GM03348 (cell line): Measurements from ENCODE around the gene TCF4.

Experiments
- DNase-seq: peaks from one replicate; pipeline ENCODE4 v3.0.0; 2012; ENCODE audit warnings: low spot score

Gene TCF4

GRCh38 chr18:55503167-55503820 lies 84.7 kb downstream of the TCF4 start:
- DNase-seq = no peak

- no peak for DNase-seq
Observed at GRCh38 chr18:55501982-55502710, 85.8 kb downstream of the TCF4 start.

- no peak for DNase-seq
Observed at GRCh38 chr18:55501579-55501978, 86.4 kb downstream of the TCF4 start.

GRCh38 chr18:55500316-55501086 lies 87.5 kb downstream of the TCF4 start:
- DNase-seq = peak; percentile 74

GRCh38 chr18:55499526-55499925 lies 88.5 kb downstream of the TCF4 start:
- no peak for DNase-seq

GRCh38 chr18:55497825-55498403 lies 90.1 kb downstream of the TCF4 start:
- no peak for DNase-seq

GRCh38 chr18:55494899-55495298 lies 93.1 kb downstream of the TCF4 start:
- DNase-seq = no peak

GRCh38 chr18:55494441-55494840 lies 93.6 kb downstream of the TCF4 start:
- DNase-seq = no peak

- no peak for DNase-seq
Observed at GRCh38 chr18:55491616-55492015, 96.4 kb downstream of the TCF4 start.

- no peak for DNase-seq
Observed at GRCh38 chr18:55489034-55489986, 98.7 kb downstream of the TCF4 start.

GRCh38 chr18:55488473-55488872 lies 99.5 kb downstream of the TCF4 start:
- no peak for DNase-seq

GRCh38 chr18:55487997-55488396 lies 100.0 kb downstream of the TCF4 start:
- no peak for DNase-seq

- no peak for DNase-seq
Observed at GRCh38 chr18:55486936-55487335, 101.1 kb downstream of the TCF4 start.

GRCh38 chr18:55485666-55486065 lies 102.3 kb downstream of the TCF4 start:
- peak; percentile 56 for DNase-seq

- DNase-seq = no peak
Observed at GRCh38 chr18:55484773-55485172, 103.2 kb downstream of the TCF4 start.

GRCh38 chr18:55483266-55483871 lies 104.6 kb downstream of the TCF4 start:
- no peak for DNase-seq

- DNase-seq = no peak
Observed at GRCh38 chr18:55479656-55480420, 108.2 kb downstream of the TCF4 start.

- peak; percentile 43 for DNase-seq
Observed at GRCh38 chr18:55477860-55478581, 110.0 kb downstream of the TCF4 start.

GRCh38 chr18:55477499-55477859 lies 110.5 kb downstream of the TCF4 start:
- DNase-seq = peak; percentile 40

GRCh38 chr18:55475916-55476315 lies 112.1 kb downstream of the TCF4 start:
- no peak for DNase-seq
